ENCODE data around the gene PPARG.
"Not testable (repeated sequence)": the region's sequence is repeated elsewhere in the genome, so short reads cannot be mapped to it uniquely, and the experiment has no call there.

PPARG gene

GRCh38 chr3:12461097-12461649, 172.3 kb downstream of the PPARG start:
- no peak for DNase-seq (ENCODE audit: low read depth)

GRCh38 chr3:12462159-12462947, 173.5 kb downstream of the PPARG start:
- DNase-seq (ENCODE audit: low read depth) = no peak

GRCh38 chr3:12463686-12464085, 174.8 kb downstream of the PPARG start:
- DNase-seq (ENCODE audit: low read depth) = no peak

GRCh38 chr3:12464181-12464580, 175.3 kb downstream of the PPARG start:
- DNase-seq (ENCODE audit: low read depth) = no peak

GRCh38 chr3:12465151-12465835, 176.4 kb downstream of the PPARG start:
- DNase-seq (ENCODE audit: low read depth) = no peak

GRCh38 chr3:12465836-12466225, 177.0 kb downstream of the PPARG start:
- DNase-seq (ENCODE audit: low read depth) = no peak

- no peak for DNase-seq (ENCODE audit: low read depth)
Measured at GRCh38 chr3:12467746-12468145, 178.9 kb downstream of the PPARG start.

- DNase-seq (ENCODE audit: low read depth) = no peak
Measured at GRCh38 chr3:12468276-12468675, 179.4 kb downstream of the PPARG start.

- no peak for DNase-seq (ENCODE audit: low read depth)
Measured at GRCh38 chr3:12468757-12469156, 179.9 kb downstream of the PPARG start.

GRCh38 chr3:12469222-12469621, 180.4 kb downstream of the PPARG start:
- not testable (repeated sequence) for DNase-seq (ENCODE audit: low read depth)

GRCh38 chr3:12470111-12470510, 181.2 kb downstream of the PPARG start:
- DNase-seq (ENCODE audit: low read depth) = no peak

- no peak for DNase-seq (ENCODE audit: low read depth)
Measured at GRCh38 chr3:12470680-12471079, 181.8 kb downstream of the PPARG start.

- DNase-seq (ENCODE audit: low read depth) = no peak
Measured at GRCh38 chr3:12471241-12471640, 182.4 kb downstream of the PPARG start.

GRCh38 chr3:12472000-12472610, 183.2 kb downstream of the PPARG start:
- no peak for DNase-seq (ENCODE audit: low read depth)

- no peak for DNase-seq (ENCODE audit: low read depth)
Measured at GRCh38 chr3:12472796-12473195, 183.9 kb downstream of the PPARG start.

- DNase-seq (ENCODE audit: low read depth) = no peak
Measured at GRCh38 chr3:12473511-12473910, 184.6 kb downstream of the PPARG start.

- no peak for DNase-seq (ENCODE audit: low read depth)
Measured at GRCh38 chr3:12476238-12476897, 187.5 kb downstream of the PPARG start.

- no peak for DNase-seq (ENCODE audit: low read depth)
Measured at GRCh38 chr3:12477256-12477655, 188.4 kb downstream of the PPARG start.

GRCh38 chr3:12478326-12478725, 189.5 kb downstream of the PPARG start:
- DNase-seq (ENCODE audit: low read depth) = no peak

GRCh38 chr3:12479198-12479597, 190.3 kb downstream of the PPARG start:
- DNase-seq (ENCODE audit: low read depth) = not testable (repeated sequence)

- no peak for DNase-seq (ENCODE audit: low read depth)
Measured at GRCh38 chr3:12479919-12480427, 191.1 kb downstream of the PPARG start.

GRCh38 chr3:12483410-12483809, 194.5 kb downstream of the PPARG start:
- DNase-seq (ENCODE audit: low read depth) = no peak

Measured in HS-5 (cell line).